Right cardiac atrium (tissue), 5 donors: Measurements from ENCODE around the gene FAT1. TPM values are rescaled to one million over a fixed set of nuclear protein-coding genes. Genes with fewer than 3 reads are reported as not detected.

Experiments used
- ATAC-seq, 2 donors: fragments of 200-7000 bp; cut with Tn5 transposase; one replicate each; pipeline versions ENCODE4 v1.8.0 to v1.9.1; 2020; ENCODE audit warnings: moderate library complexity in 2 of 2, mild to moderate bottlenecking in 1 of 2
- DNase-seq, 3 donors: peaks; one replicate each; pipeline ENCODE4 v3.0.0-alpha.2; 2020
- H3K27ac ChIP-seq: one replicate; pipeline ENCODE4 v1.5.1; 2013; ENCODE audit warnings: mild to moderate bottlenecking, low read length, control low read depth, moderate library complexity
- H3K27me3 ChIP-seq: one replicate; pipeline ENCODE4 v1.6.1; 2013; ENCODE audit not compliant: control insufficient read depth, insufficient read depth
- H3K4me1 ChIP-seq: one replicate; pipeline ENCODE4 v1.6.1; 2013; ENCODE audit warnings: low read length; ENCODE audit not compliant: control insufficient read depth, insufficient read depth
- H3K4me3 ChIP-seq: one replicate; pipeline ENCODE4 v1.5.1; 2013; ENCODE audit warnings: low read length, control low read depth
- H3K9me3 ChIP-seq: one replicate; pipeline ENCODE4 v1.6.1; 2013; ENCODE audit warnings: low read length; ENCODE audit not compliant: control insufficient read depth
- WGBS: extraction: QIAGEN DNeasy Blood & Tissue Kit; methylation state at CpG from one replicate; pipeline ENCODE4 v1.1.7; 2013; 5-methylcytosine and 5-hydroxymethylcytosine counted together
- intact Hi-C, 4 donors: fragments of 100-400 bp; cut with DNase I; formaldehyde crosslinking; loops; one replicate each; pipeline versions ENCODE4 v1.11.0 to v1.14.0; 2022 to 2023
- polyA plus RNA-seq: library from polyadenylated mRNA; stranded (reverse); fragments of 200-250 nt; gene quantifications from one replicate; pipeline ENCODE4 v1.2.3, GENCODE V29; 2013
- total RNA-seq, 4 donors: library from RNA; stranded (reverse); fragmentation: NEBNext Ultra II Directional; extraction: Animal tissue kit (Norgen Biotek cat#: 25700); gene quantifications; one replicate each; pipeline ENCODE4 v1.2.1, GENCODE V29; 2021
- donor health status: healthy with polysubstance abuse.
- donor health status: DM: no; HTN: yes; CAD: no.
- donor health status: DM: no; HTN: no; CAD: no.
- donor health status: DM: no; HTN: yes; CAD: no; lungs with severe emphysema.
- donor health status: DM: yes; HTN: yes; CAD: no.

The FAT1 gene
- total and polyA plus RNA-seq, 5 donors: 29.7 to 95.2 (median 77.1) TPM

DNA sequence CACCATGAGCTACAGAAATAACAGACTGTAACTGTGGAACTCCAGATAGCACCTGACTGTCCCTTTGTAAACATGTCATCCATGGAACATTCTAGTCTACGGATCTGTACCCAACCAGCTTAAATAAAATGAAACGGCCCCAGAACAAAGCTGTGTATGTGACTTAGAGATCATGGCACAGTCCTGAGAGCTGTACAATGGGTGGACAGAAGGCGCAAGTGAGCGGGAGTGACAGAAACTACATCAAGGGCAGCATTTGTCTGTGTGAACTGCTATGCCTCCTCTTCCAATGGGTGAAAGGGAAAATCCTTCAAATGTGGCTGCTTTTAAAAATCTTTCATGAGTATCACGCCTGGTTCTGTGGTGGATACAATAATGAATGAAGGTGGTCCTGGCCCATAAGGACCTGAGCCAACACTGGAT, 72.5 kb downstream of the FAT1 start:
- WGBS: 89% methylated on average over 5 of the region's 5 CpGs
- H3K27ac ChIP-seq: peak overlapping the region; percentile 19
- peak in 1 of 2 donors; percentile 7 for ATAC-seq
- no peak for DNase-seq
- peaks cover 2% of the 10 kb centered on the region for H3K4me1 ChIP-seq
- intact Hi-C loops: no loop called here
- H3K27me3 ChIP-seq: no peaks in the 10 kb centered on the region
- no peaks in the 10 kb centered on the region for H3K9me3 ChIP-seq
- H3K4me3 ChIP-seq: peak overlapping the region; percentile 12

- ATAC-seq: no peak
- 96% methylated on average over 3 of the region's 3 CpGs for WGBS
- Histone ChIP-seq H3K4me3 (no peak overlapping the region), H3K4me1 (peaks cover 2% of the 10 kb centered on the region), H3K27me3 (no peaks in the 10 kb centered on the region), H3K9me3 (no peaks in the 10 kb centered on the region), H3K27ac (no peak overlapping the region)
- no peak for DNase-seq
- intact Hi-C loops: no loop called here
Observed at GRCh38 chr4:186650401-186651180, 73.1 kb downstream of the FAT1 start.

DNA sequence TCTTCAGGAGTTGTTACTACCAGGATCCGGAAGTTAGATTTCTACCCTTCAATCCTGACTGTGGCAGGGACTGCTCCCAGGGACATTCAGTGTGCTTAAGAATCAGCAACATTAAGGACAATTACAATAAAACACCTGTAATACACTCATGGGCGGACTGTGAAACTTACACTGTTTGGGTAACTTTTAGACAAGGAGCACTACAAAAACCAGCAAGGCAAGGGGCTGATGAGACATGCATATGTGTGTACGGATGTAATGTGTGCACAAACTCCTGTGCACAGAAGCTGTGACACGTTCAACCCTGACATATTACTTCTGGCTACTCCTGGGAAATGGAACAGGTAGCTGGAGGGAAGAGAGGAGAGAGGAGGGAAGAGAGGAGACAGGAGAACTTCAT, 75.8 kb downstream of the FAT1 start:
- WGBS: 84% methylated on average over 4 of the region's 4 CpGs
- Histone ChIP-seq H3K9me3 (no peaks in the 10 kb centered on the region), H3K4me1 (no peaks in the 10 kb centered on the region), H3K4me3 (no peak overlapping the region), H3K27me3 (no peaks in the 10 kb centered on the region), H3K27ac (no peak overlapping the region)
- ATAC-seq (no peak), DNase-seq (no peak)
- intact Hi-C loops: no loop called here

- Histone ChIP-seq H3K4me3 (no peak overlapping the region), H3K27ac (no peak overlapping the region), H3K27me3 (no peaks in the 10 kb centered on the region), H3K9me3 (no peaks in the 10 kb centered on the region), H3K4me1 (no peaks in the 10 kb centered on the region)
- ATAC-seq (no peak), DNase-seq (peak; percentile 29 to 72 (median 65))
- WGBS: 60% methylated on average over 9 of the region's 9 CpGs
- intact Hi-C loops: no loop called here
Observed at GRCh38 chr4:186644737-186645261, 78.9 kb downstream of the FAT1 start.

DNA sequence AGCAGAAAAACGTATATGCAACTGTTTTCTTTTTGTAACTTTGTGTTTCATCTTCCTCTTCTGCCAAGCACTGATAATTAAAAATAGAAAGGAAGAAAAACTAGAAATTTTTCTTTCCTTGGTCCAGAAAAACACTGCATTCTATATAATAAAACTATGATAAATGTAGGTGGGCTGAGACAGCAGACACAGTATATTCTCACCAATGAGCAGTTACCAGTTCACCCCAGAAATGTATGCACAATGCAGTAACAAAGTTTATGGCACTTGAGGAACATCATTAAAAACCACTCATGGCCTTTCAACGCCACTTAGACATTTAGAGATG, 79.4 kb downstream of the FAT1 start:
- no peak overlapping the region for H3K4me3 ChIP-seq
- H3K4me1 ChIP-seq: no peaks in the 10 kb centered on the region
- no peak for DNase-seq
- no peaks in the 10 kb centered on the region for H3K27me3 ChIP-seq
- intact Hi-C loops: no loop called here
- H3K27ac ChIP-seq: no peak overlapping the region
- 57% methylated on average over 2 of the region's 2 CpGs for WGBS
- no peaks in the 10 kb centered on the region for H3K9me3 ChIP-seq
- ATAC-seq: no peak

DNA sequence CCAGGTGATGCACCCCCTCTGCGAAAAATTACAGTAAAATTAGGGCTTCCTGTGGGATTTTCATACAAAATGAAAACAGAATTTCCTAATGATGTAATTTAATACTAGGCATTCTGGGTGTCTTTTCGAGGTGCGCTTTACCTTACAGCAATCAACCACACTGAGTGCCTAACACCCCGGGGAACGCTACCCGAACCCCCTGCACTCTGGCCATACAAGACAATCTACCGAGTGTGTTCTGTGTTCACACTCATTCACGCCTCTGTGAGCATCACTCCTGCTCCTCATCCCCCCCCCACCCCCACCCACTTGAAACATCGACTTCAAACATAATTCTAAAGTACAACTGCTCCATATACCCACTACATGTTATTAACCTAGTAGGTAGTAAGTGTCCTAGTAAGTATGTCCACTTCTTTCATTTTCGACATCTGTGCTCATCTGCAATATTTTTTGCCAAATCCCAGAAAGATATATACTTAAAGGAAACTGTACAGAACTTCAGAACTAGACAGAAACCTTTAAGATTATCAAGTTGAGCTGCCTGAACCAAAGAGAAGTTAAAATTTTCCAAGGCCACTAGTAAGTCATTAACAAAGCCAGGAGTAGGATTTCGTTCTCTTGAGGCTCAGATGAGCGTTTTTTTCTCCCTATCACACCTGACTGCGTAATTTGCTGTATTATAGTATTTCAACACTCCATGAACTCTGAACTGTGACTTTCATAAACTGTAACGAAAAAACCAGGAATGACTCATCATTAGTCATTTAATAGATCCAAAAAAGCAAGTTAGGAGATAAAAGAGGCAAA, 80.0 kb downstream of the FAT1 start:
- H3K9me3 ChIP-seq: no peaks in the 10 kb centered on the region
- WGBS: 81% methylated on average over 14 of the region's 14 CpGs
- H3K27me3 ChIP-seq: no peaks in the 10 kb centered on the region
- ATAC-seq (no peak), DNase-seq (no peak)
- H3K27ac ChIP-seq: no peak overlapping the region
- H3K4me1 ChIP-seq: no peaks in the 10 kb centered on the region
- no peak overlapping the region for H3K4me3 ChIP-seq
- intact Hi-C loops: no loop called here

GRCh38 chr4:186642998-186643397, 80.7 kb downstream of the FAT1 start:
- ATAC-seq: peak; percentile 39 to 54
- Histone ChIP-seq H3K4me1 (no peaks in the 10 kb centered on the region), H3K27me3 (no peaks in the 10 kb centered on the region), H3K4me3 (no peak overlapping the region), H3K9me3 (no peaks in the 10 kb centered on the region), H3K27ac (no peak overlapping the region)
- 72% methylated on average over 11 of the region's 11 CpGs for WGBS
- intact Hi-C loops: no loop called here
- DNase-seq: peak in 1 of 3 donors; percentile 71

DNA sequence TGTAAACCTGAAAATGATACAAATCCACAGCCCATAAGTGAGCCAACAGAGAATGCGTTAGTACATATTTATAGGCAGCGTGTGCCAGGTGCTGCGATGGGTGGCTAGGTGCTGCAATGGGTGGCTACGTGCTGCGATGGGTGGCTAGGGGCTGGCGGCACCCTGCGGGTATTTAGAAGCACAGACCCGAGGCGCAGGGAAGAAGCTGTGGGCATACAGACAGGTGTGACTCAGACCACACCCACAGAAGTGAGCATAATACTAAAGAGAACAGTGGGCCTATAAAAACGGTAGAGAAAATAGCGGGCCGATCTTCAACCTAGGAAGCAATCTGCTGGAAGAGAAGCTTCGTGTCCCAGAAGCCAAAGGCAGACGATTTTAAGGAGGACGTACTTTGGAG, 81.1 kb downstream of the FAT1 start:
- DNase-seq (no peak), ATAC-seq (no peak)
- Histone ChIP-seq H3K4me3 (no peak overlapping the region), H3K4me1 (no peaks in the 10 kb centered on the region), H3K27ac (no peak overlapping the region), H3K9me3 (no peaks in the 10 kb centered on the region), H3K27me3 (no peaks in the 10 kb centered on the region)
- intact Hi-C loops: no loop called here
- WGBS: 88% methylated on average over 15 of the region's 15 CpGs

DNA sequence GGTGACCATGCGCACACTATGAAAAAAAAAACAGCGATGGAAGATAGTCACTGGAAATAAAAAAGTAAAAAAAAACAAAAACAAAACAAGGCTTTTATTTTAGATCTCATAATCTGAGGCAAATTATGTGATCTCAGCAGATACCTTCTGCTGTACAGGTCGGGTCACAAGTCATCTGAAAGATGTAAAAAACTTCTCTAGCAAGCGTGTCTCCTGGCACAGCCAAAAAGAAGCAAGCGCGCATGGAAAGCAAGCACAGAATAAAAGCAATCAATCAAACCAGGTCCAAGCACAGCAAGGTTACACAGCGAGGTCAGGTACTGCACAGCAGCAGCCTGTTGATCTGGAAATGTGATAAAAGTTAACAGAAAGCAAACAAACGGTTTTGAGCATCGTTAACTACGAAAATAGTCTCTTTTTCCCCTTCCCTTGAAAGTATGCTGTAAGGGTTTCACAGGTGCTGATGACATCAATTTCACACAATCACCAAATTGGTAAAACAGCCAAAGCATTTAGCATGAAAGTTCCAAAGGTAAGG, 89.0 kb downstream of the FAT1 start:
- ATAC-seq: no peak

GRCh38 chr4:186633844-186634243, 89.8 kb downstream of the FAT1 start:
- Histone ChIP-seq H3K27ac (no peak overlapping the region), H3K27me3 (no peaks in the 10 kb centered on the region), H3K4me1 (no peaks in the 10 kb centered on the region), H3K4me3 (no peak overlapping the region), H3K9me3 (no peaks in the 10 kb centered on the region)
- DNase-seq: no peak
- intact Hi-C loops: no loop called here
- no peak for ATAC-seq

More for the DNA sequence above, 89.0 kb downstream of the FAT1 start:
- Histone ChIP-seq H3K27ac (no peak overlapping the region), H3K27me3 (no peaks in the 10 kb centered on the region), H3K4me3 (no peak overlapping the region), H3K4me1 (no peaks in the 10 kb centered on the region), H3K9me3 (no peaks in the 10 kb centered on the region)
- WGBS: 89% methylated on average over 10 of the region's 10 CpGs
- DNase-seq: no peak
- intact Hi-C loops: no loop called here

- H3K9me3 ChIP-seq: no peaks in the 10 kb centered on the region
- WGBS: 93% methylated on average over 6 of the region's 6 CpGs
- no peaks in the 10 kb centered on the region for H3K27me3 ChIP-seq
- no peak for ATAC-seq
- H3K4me3 ChIP-seq: no peak overlapping the region
- intact Hi-C loops: no loop called here
- H3K27ac ChIP-seq: no peak overlapping the region
- no peak for DNase-seq
- no peaks in the 10 kb centered on the region for H3K4me1 ChIP-seq
Observed at GRCh38 chr4:186630128-186630527, 93.5 kb downstream of the FAT1 start.
